Choroid plexus epithelial cell (primary cell): ENCODE measurements around the gene RTN4IP1.

Source experiments
- DNase-seq: peaks from one replicate; pipeline ENCODE4 v3.0.0-alpha.2; 2010; ENCODE audit warnings: low read depth
- H3K4me3 ChIP-seq: 2 replicates; pipeline ENCODE4 v1.5.1; 2011; ENCODE audit warnings: low read depth, mild to moderate bottlenecking, control low read depth, low read length, moderate library complexity
- TF ChIP-seq, protein P1 (sequence below): conservative IDR thresholded peaks from 2 replicates; pipeline ENCODE4 v1.5.1; 2011; ENCODE audit warnings: low read depth, mild to moderate bottlenecking, control low read depth, inconsistent platforms, low read length, moderate library complexity

The RTN4IP1 gene

GRCh38 chr6:106547601-106548453 lies 81.5 kb downstream of the RTN4IP1 start:
- H3K4me3 ChIP-seq = no peak overlapping the region
- DNase-seq = peak; percentile 84
- TF ChIP-seq, protein P1, sequence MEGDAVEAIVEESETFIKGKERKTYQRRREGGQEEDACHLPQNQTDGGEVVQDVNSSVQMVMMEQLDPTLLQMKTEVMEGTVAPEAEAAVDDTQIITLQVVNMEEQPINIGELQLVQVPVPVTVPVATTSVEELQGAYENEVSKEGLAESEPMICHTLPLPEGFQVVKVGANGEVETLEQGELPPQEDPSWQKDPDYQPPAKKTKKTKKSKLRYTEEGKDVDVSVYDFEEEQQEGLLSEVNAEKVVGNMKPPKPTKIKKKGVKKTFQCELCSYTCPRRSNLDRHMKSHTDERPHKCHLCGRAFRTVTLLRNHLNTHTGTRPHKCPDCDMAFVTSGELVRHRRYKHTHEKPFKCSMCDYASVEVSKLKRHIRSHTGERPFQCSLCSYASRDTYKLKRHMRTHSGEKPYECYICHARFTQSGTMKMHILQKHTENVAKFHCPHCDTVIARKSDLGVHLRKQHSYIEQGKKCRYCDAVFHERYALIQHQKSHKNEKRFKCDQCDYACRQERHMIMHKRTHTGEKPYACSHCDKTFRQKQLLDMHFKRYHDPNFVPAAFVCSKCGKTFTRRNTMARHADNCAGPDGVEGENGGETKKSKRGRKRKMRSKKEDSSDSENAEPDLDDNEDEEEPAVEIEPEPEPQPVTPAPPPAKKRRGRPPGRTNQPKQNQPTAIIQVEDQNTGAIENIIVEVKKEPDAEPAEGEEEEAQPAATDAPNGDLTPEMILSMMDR = peak; percentile 12

DNA sequence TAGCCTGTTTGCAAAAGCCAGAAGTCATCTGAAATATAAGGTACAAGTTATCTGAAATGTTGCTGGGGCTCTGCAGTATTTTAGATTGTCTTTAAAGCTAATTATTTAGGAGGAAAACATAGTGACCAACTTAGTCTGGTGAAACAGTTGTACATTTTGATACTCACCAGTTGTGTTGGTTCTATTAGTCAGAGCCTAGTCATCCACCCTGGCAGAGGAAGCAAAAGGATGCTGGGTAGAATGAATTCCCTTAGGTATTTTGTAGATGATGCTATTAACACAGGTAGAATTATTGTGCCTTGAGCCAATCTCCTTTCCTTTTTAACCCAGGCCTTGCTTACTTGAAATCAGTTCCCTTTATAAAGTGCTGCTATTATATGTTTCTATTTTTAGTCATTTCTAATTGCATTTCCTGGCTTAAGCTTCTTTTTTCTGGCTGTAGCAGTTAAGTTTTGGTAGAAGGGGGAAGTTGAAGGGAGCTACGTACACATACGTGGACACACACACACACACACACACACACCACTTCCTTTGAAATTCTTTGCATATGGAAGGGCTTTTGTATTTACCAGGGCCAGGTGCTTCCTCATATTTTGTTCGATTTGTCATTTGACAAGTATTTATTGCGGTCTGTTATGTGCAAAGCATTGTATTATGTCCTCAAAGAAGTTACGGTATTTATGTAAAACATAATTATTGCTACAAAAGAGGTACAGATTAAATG lies 82.4 kb downstream of the RTN4IP1 start:
- H3K4me3 ChIP-seq = no peak overlapping the region
- DNase-seq = peak; percentile 75
- TF ChIP-seq, protein P1 = no peak

DNA sequence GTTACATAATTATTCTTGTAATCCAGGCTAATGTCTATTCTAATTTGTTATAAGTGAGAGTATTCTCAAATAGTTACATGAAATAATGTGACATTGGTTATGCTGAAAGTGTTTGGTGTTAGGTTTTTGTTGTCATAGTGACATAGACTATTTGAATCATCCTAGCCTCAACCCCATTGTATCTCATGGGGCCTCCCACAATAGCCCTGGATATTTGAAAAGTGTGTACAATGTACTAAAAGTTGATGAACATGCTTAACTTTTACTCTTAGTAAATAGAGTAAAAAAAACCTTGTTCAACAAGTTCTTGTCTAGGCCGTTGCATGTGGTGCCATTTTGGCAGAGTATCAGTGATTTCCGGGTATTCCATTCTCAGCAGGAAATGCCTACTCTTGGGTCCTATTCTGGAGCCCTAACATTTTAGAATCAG lies 83.0 kb downstream of the RTN4IP1 start:
- peak; percentile 48 for DNase-seq
- no peak overlapping the region for H3K4me3 ChIP-seq
- TF ChIP-seq, protein P1 = no peak

DNA sequence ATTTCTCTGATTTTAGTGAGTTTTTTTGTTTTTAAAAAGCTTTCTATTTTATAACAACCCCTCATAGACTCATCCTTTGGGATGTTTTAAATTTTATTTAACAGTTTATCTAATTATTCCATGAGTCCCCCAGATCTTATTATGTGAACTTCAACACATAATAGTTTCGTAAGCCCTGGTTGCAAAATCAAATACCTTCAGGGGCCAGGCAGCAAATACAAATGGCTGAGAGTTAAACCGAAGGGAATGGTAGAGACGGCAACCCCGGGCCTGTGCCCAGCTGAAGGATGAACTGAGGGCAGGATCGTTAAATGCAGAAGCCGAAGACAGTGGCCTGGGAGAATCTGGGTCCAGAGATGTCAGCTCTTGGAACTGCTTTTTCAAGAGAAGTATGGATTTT lies 88.4 kb downstream of the RTN4IP1 start:
- TF ChIP-seq, protein P1 = no peak
- no peak overlapping the region for H3K4me3 ChIP-seq
- DNase-seq = peak; percentile 54

DNA sequence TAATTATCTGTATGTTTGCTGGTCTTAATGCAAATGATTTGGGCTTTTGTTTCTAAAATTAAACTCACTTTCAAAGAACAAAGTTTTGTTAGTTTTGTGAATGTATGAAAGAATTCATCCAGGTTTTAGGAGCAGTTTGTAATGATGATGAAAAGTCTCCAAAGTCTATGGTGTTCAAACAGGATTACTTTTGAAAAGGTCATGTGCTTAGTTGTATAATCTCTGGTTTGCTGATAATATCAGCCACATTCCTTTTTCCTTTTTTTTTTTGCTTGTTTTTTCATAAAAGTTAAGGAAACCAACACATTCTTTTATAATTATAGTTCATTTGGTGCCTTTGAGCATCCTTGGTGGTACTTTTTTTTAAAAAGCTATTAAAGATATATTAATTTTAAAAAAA lies 88.9 kb downstream of the RTN4IP1 start:
- DNase-seq = no peak
- H3K4me3 ChIP-seq = no peak overlapping the region
- TF ChIP-seq, protein P1 = no peak

DNA sequence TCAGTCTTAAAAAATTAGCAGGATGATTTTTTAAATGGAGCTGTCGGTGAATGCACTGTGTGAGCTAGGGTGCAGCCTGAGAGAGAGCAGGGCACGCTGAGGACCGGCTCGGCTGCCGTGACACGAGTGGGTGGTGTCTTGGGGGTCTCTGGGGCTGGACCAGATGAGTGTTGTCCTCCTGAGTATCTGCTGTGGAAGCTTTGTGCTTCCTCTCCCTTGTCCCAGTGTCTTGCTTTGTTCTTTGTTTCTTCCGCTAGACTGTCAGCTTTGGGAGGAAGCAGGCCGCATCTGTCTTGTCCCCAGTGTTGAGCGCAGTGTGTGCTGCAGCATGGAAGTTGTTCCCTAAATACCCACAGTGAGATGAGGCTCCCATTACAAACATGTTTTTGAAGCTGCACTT lies 89.4 kb downstream of the RTN4IP1 start:
- DNase-seq = no peak
- TF ChIP-seq, protein P1 = no peak
- no peak overlapping the region for H3K4me3 ChIP-seq
